Suprapubic skin (tissue), 3 donors: ENCODE data around the gene GPBAR1.

Experiments
- CTCF ChIP-seq, 2 donors: fragments of 200-600 bp in 1 of 2; fragments of 450-650 bp in 1 of 2; sonication (generic) in 1 of 2; IDR thresholded peaks; one replicate each; pipeline ENCODE4 v1.5.1; 2016 to 2019; ENCODE audit warnings: antibody characterized with exemption in 2 of 2, mild to moderate bottlenecking in 1 of 2, moderate library complexity in 1 of 2
- POLR2AphosphoS5 ChIP-seq, 3 donors: sonication (generic); formaldehyde crosslinking; IDR thresholded peaks; one replicate each; pipeline ENCODE4 v1.6.1; 2017; ENCODE audit warnings: antibody characterized with exemption in 3 of 3

- TF ChIP-seq CTCF (IDR thresholded peaks at IDR 0.05) (no peak), POLR2AphosphoS5 (IDR thresholded peaks at IDR 0.05) (no peak)
Observed at GRCh38 chr2:218260742-218261422, at the start of gene GPBAR1.
